Epithelial cell of proximal tubule (primary cell): ENCODE measurements around the gene GALNT9. TPM values are rescaled to one million over a fixed set of nuclear protein-coding genes. Genes with fewer than 3 reads are reported as not detected.

Source experiments
- DNase-seq: peaks from one replicate; pipeline ENCODE4 v3.0.0-alpha.2; 2011; ENCODE audit warnings: low read depth
- H3K4me3 ChIP-seq: 2 replicates; pipeline ENCODE4 v1.5.1; 2011; ENCODE audit warnings: low read depth, mild to moderate bottlenecking, low read length
- CTCF ChIP-seq: conservative IDR thresholded peaks from 2 replicates; pipeline ENCODE4 v1.5.1; 2012; ENCODE audit warnings: low read depth, mild to moderate bottlenecking, low read length
- total RNA-seq: library from RNA; depleted of rRNA; stranded (reverse); fragments of >200 nt; gene quantifications from 2 replicates; pipeline ENCODE4 v1.2.3, GENCODE V29; 2015

The GALNT9 gene
- total RNA-seq, 1 donor from 2014 or later, result not detected

DNA sequence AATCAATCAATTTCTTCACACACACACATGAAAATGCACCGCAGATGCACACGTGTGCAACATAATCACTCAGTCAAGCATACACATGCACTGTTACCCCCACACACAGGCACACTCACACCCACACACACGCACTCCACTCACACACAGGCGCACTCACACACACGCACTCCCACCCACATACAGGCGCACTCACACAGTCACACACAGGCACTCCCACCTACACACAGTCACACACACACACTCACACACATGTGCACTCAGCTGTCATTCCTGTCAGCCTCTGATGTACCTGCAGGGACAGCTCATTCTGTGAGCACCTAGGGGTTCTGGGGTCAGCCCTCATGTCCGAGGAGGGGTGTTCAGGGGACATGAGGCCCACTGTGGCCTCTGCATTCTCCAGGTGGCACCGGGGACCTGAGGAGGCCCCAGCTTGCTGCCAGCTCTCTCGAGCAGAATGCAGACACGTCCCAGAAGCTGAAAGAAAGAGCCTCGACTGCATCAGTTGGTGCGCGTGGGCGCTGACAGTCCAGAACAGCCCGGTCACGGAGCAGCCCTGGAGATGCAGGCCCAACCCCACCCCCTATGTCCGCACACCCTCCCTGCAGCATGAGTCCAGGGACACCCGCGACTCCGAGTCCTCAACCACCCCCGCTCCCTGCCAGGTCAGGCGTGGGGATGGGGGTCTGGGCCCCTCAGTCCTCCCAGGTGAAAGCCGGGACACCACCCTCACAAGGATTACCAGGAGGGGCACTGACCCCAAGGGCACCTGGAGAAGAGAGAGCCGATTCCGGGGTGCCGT lies 115.8 kb downstream of the GALNT9 start:
- no peak for DNase-seq
- TF ChIP-seq CTCF, result no peak
- no peak overlapping the region for H3K4me3 ChIP-seq

DNA sequence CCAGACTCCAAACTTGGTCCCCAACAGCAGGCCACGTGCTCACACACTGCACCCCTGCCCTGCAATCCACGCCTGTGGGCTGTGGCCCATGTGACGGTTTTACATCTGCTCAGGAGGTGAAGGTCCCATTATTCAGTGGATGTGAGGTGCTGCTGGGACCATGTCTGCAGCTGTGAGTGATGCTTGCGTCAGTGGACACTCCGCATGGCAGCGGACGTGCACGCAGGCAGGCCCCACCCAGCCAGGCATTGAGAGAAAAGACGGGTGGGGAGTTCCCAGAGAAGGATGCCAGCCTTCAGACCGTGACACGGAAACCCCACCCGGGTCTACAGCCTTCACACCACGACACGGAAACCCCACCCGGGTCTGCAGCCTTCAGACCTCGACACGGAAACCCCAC lies 117.6 kb downstream of the GALNT9 start:
- TF ChIP-seq CTCF, result no peak
- H3K4me3 ChIP-seq, result no peak overlapping the region
- DNase-seq, result no peak

GRCh38 chr12:132211326-132211725 lies 118.1 kb downstream of the GALNT9 start:
- H3K4me3 ChIP-seq, result no peak overlapping the region
- no peak for TF ChIP-seq CTCF
- no peak for DNase-seq

DNA sequence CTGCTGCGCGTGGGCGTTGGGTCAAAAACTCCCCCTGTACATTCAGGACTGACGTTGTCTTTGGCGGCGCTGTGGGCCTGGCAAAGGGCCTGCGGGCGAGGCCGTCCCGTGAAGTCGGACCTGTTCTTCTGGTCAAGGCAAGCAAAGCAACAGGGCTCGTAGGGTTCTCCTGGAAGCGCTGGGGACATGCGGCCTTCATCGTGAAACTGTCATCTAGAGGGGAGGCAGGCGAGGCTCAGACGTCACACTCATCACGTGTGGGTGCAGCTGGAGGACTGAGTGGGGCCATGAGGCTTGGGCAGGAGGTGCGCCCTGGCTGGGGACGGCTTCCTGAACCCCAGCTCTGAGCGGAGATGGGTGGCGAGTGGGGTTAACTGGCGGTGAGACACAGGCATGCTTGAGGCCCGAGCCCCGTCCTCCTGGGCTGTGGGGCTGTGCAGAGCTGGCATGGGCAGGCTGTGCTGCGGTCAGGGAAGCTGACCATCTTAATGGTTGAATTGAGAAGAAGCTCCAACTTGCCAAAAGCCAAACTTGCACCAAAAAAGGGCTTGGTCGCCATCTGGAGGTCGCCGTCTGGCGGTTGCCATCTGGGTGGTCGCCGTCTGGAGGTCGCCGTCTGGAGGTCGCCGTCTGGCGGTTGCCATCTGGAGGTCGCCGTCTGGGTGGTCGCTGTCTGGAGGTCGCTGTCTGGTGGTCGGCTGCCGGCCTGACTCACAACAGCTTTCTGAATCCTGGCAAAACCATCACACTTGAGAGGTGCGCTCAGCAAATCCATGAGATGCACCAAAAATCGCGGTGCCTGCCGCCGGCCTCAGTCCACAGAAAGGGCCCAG lies 119.0 kb downstream of the GALNT9 start:
- no peak for DNase-seq
- no peak overlapping the region for H3K4me3 ChIP-seq
- TF ChIP-seq CTCF, result no peak

- H3K4me3 ChIP-seq, result no peak overlapping the region
- no peak for DNase-seq
- TF ChIP-seq CTCF, result no peak
These were observed 119.7 kb downstream of the GALNT9 start for GRCh38 chr12:132209619-132210222.

DNA sequence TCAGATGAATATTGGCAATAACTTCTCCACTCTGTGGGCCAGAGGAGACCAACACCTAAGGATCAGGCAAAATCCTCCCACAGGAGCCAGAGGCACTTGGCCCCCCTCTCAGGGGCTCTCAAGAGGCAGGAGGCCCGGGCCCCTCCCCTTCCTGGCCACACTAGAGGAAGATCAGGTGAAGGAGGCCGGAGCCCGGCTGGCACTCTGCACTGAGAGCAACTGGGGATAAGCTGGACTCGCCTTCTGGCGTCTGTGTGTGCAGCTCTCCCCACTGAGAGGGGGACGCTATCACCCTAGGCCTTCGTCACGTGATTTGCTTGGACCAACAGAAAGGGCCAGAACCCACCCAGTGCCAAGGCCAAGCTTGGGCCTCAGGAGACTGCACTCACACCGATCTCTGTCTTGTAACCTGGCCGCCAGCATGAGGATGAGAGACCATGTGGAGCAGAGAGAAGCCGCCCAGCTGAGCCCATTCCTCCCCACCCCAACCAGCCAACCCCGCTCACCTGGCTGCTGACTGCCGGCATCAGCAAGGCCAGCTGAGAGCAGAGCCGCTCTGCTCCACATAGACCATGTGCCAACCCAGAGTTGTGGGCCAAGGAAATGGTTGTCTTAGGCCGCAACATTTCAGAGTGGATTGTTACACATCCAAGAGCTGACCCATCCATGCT lies 121.1 kb downstream of the GALNT9 start:
- TF ChIP-seq CTCF, result no peak
- DNase-seq, result no peak
- no peak overlapping the region for H3K4me3 ChIP-seq
